Dendritic cell treated with granulocyte-macrophage colony-stimulating factor and Interleukin-4, amounts not matched to agents 40 ng/mL and 50 ng/mL, for 4 days (primary cell): ENCODE measurements around the gene AKT1S1.

Experiments
- H3K27ac Mint-ChIP-seq: one replicate; pipeline ENCODE4 v1.8.0; 2022; ENCODE audit warnings: mild to moderate bottlenecking, mixed read lengths
- H3K27me3 Mint-ChIP-seq: one replicate; pipeline ENCODE4 v1.8.0; 2022; ENCODE audit warnings: mild to moderate bottlenecking, mixed read lengths
- H3K36me3 Mint-ChIP-seq: one replicate; pipeline ENCODE4 v1.8.0; 2022; ENCODE audit warnings: low read depth, mixed read lengths
- H3K4me1 Mint-ChIP-seq: one replicate; pipeline ENCODE4 v1.8.0; 2022; ENCODE audit warnings: low read depth, mixed read lengths
- H3K4me3 Mint-ChIP-seq: one replicate; pipeline ENCODE4 v1.8.0; 2022; ENCODE audit warnings: mild to moderate bottlenecking, moderate library complexity, mixed read lengths
- H3K9me3 Mint-ChIP-seq: one replicate; pipeline ENCODE4 v1.8.0; 2022; ENCODE audit warnings: mixed read lengths
- intact Hi-C: fragments of 100-400 bp; cut with micrococcal nuclease; formaldehyde crosslinking; loops from one replicate; pipeline ENCODE4 v1.15.0; 2022

The AKT1S1 gene

DNA sequence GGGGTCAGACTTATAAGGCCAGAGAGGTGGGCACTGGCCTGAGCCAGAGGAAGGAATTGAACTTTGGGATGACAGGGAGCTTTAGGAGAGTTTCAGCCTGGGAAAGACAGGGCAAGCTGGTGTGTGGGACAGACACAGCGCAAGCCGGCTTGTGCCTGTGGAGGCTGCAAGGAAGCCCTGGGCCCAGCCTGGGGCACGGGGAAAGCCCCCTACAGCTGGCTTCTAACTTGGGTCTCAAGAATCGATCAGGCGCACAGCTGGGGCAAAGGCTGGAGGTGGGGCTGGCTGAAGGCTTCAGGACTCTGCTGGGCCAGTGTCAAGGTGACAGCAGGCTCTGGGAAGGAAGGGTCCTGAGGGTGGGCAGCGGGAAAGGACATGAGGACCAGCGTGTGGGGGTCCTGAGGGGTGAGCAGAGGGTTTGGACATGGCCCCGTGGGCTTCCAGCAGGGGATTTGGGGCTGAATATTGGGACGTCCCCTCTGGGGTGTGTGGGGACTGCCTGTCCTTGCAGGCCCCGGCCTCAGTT is 23.2 kb downstream of the AKT1S1 start:
- H3K36me3 Mint-ChIP-seq: peaks cover 64% of the 10 kb centered on the region

DNA sequence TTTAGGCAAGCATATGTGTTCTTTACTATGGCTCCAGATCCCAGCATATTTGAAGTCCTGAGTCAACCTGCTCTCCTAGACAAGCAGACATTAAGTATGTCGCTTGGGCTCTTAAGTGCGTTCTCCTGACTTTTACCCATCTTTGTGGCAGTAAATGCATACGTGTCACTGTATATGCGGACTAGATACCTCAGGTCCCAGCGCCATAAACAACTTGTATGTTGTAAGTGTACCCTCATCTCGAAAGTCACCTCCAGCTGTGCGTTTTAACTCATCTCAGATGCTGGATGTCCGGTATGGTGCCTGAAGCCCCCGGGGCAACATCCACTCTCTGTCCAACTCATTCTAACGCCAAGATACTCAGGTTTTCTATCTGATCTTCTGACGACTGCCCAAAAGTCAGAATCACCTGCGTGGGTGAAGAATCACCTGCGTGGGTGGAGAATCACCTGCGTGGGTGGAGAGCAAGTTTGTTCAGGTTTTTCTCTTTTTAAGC is 24.5 kb downstream of the AKT1S1 start:
- Mint-ChIP-seq H3K36me3 (peaks cover 54% of the 10 kb centered on the region), H3K27ac (no peak overlapping the region), H3K4me1 (peaks cover 53% of the 10 kb centered on the region), H3K9me3 (peaks cover 17% of the 10 kb centered on the region), H3K4me3 (peak overlapping the region; percentile 76), H3K27me3 (peaks cover 12% of the 10 kb centered on the region)
- intact Hi-C loops: no loop called here

More for the DNA sequence above, 23.2 kb downstream of the AKT1S1 start:
- intact Hi-C loops: no loop called here
- Mint-ChIP-seq H3K9me3 (peaks cover 14% of the 10 kb centered on the region), H3K4me3 (no peak overlapping the region), H3K27ac (no peak overlapping the region), H3K4me1 (peaks cover 43% of the 10 kb centered on the region), H3K27me3 (peaks cover 12% of the 10 kb centered on the region)

DNA sequence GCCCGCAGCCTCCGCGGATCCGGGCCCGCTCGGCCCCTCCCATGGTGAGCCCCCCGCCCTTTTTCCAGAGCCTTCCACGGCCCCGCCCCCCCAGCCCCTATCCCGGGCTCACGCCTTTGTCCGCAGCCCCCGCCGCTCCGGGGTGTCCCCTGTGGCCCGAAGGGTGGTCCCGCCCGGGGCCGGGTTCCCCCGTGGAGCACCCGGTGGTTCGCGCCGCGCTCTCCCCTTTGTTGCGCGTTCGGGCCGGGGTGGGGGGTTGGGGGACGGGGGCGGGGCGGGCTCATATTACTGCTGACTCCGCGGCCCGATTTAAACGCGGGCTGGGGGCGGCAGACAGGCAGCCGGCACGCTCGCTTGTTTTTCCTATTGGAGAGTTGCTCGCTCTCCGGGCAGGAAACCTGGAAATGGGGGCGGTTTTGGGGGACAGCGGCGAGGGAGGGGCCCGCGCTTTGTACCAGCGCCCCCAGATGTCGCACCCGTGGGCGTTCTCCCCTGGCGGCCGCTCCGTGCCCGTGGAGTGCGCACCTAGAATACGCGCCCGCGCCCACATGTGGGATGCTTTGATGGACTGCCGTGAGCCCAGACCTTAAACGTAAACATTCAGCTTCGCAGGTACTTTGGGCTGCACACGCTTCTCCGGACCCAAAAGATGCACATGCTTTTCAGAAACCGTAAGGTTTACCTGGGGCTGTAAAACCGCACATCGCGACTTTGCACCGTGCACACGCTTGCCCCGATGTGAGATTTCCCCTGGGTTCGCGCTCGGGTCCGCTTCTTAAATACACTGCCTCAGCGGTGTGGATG is 25.5 kb downstream of the AKT1S1 start:
- Mint-ChIP-seq H3K36me3 (peaks cover 44% of the 10 kb centered on the region), H3K4me3 (peak overlapping the region; percentile 76), H3K4me1 (peaks cover 53% of the 10 kb centered on the region), H3K27me3 (peaks cover 12% of the 10 kb centered on the region), H3K9me3 (peaks cover 17% of the 10 kb centered on the region), H3K27ac (peak overlapping the region; percentile 98)
- intact Hi-C loops: no loop called here

DNA sequence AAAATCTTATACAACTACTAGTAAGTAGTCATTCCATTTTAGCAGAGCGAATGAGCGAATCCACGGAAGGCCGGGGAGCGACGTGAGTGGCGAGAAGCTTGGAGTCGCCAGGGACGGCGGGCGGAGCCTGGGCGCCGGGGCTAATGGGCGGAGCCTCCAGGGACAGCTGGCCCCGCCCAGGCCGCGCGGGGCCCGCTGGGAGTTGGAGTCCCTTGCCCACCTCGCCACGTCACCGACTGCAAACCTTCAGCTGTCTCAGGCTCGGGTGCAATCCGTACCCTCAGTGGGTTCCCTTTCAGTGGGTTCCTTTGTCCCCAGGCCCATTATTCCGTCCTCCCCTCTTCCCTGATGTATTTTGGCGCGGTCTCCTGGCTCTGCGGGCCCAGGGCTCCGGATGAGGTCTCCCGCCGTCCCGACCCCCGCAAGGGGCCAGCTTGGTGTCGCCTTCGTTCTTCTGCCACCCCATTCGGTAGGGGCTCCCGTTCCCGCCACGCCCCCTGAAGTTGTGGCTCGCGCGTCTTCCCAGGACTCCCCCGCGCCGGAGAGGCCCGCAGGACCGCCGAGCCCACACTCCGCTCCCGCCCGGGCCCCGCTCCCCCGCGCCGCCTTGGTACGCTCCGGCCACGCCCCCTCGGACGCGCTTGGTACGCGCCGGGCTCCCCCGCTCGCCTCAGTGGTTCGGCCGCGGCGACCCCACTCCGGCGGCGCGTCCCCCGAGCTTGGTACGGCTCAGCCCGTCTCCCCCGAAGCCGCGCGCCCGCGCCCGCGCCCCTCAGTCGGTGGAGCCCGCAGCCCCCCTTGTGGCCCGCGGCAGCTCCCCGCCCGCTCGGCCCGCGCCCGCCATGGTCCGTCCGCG is 26.4 kb downstream of the AKT1S1 start, which contains the start of gene PTOV1:
Gene PTOV1, plus strand, starts transcription at position 673 of the 856 bp plus-strand sequence.
- H3K4me1 Mint-ChIP-seq: peaks cover 52% of the 10 kb centered on the region
- intact Hi-C loops: loop anchor here (1.0 kb wide), 1 partner anchor 37 kb away; the partner anchor contains the start of gene FUZ
- peaks cover 34% of the 10 kb centered on the region for H3K36me3 Mint-ChIP-seq
- peaks cover 17% of the 10 kb centered on the region for H3K9me3 Mint-ChIP-seq
- peak within 1 kb of the TSS; percentile 98 for H3K27ac Mint-ChIP-seq
- H3K4me3 Mint-ChIP-seq: peak within 1 kb of the TSS; percentile 89
- H3K27me3 Mint-ChIP-seq: peaks cover 12% of the 10 kb centered on the region

DNA sequence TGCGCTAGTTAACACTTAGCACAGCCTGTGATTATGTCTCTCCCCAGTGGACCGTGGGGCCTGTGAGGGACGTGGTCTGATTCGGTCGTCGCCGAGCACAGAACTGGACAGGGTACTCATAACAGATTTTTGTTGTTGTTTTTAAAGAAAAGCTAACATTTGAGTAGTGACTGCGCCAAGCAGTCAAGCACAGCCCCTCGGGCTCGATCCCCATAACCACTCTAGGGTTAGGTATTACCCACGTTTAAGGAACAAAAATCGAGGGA is 27.0 kb downstream of the AKT1S1 start:
- peak overlapping the region; percentile 98 for H3K27ac Mint-ChIP-seq
- peaks cover 17% of the 10 kb centered on the region for H3K9me3 Mint-ChIP-seq
- peaks cover 48% of the 10 kb centered on the region for H3K4me1 Mint-ChIP-seq
- H3K27me3 Mint-ChIP-seq: peaks cover 12% of the 10 kb centered on the region
- peak overlapping the region; percentile 89 for H3K4me3 Mint-ChIP-seq
- peaks cover 29% of the 10 kb centered on the region for H3K36me3 Mint-ChIP-seq
- intact Hi-C loops: loop anchor here (1.0 kb wide), 1 partner anchor 37 kb away; the partner anchor contains the start of gene FUZ

DNA sequence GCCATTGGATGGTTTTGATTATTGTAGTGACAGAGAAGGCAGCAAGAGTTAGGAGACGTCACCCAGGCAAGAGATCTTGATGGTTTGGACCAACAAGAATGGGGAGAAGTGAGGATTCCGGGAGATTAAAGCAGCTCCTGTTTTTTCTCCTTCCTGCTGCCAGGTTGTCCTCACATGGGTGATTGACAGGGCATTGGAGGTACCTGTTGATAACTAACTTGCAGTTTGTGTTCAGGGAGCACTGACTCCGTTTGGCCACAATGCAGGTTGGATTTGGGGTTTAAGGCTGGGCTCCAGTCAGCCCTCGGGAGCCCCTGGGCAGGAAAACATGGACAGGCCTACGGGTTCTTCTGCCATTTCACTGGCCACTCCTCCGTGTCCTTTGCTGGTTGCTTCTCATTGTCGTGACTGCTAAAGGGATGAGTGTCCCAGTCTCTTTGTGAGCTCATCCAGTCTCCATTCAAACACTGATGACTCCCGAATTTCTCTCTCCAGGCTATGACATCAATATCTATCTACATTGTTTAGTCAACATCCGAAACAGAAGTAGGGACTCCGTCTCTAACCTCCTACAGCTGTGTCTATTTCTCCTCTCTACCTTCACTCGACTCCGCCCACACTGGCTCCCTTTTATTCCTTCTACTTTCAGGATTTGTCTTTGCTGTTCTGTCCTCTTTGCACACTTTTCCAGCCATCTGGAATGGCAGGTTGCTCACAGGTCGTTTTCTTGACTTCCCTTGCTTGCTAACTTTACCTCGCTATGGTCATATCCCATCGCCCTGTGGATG is 27.5 kb downstream of the AKT1S1 start:
- Mint-ChIP-seq H3K4me3 (peak overlapping the region; percentile 89), H3K4me1 (peaks cover 52% of the 10 kb centered on the region), H3K27ac (peak overlapping the region; percentile 98), H3K9me3 (peaks cover 17% of the 10 kb centered on the region), H3K36me3 (peaks cover 24% of the 10 kb centered on the region), H3K27me3 (peaks cover 12% of the 10 kb centered on the region)
- intact Hi-C loops: loop anchor here (1.0 kb wide), 1 partner anchor 36 kb away; the partner anchor contains the start of gene FUZ

DNA sequence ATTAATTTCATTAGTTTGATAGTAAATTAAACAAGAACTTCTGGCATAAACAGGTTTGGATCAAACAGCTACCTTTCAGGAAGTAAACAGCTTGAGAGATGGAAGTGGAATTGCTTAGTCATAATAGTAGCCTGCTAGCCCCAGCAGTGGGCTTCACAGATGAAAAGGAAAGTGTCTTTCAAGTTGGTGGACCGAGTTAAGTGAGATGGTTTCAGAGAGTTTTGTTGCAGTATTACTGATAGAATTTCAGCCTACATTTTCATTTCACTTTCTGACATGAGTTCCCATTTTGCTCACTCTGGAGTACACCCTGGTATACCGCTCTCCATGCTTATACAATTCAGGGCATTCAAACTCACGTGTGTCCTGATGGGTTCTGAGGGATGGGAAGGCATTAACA is 28.2 kb downstream of the AKT1S1 start:
- Mint-ChIP-seq H3K9me3 (peaks cover 17% of the 10 kb centered on the region), H3K4me1 (peaks cover 56% of the 10 kb centered on the region), H3K27ac (peak overlapping the region; percentile 98), H3K4me3 (peak overlapping the region; percentile 4), H3K36me3 (peaks cover 24% of the 10 kb centered on the region), H3K27me3 (peaks cover 12% of the 10 kb centered on the region)
- intact Hi-C loops: no loop called here

DNA sequence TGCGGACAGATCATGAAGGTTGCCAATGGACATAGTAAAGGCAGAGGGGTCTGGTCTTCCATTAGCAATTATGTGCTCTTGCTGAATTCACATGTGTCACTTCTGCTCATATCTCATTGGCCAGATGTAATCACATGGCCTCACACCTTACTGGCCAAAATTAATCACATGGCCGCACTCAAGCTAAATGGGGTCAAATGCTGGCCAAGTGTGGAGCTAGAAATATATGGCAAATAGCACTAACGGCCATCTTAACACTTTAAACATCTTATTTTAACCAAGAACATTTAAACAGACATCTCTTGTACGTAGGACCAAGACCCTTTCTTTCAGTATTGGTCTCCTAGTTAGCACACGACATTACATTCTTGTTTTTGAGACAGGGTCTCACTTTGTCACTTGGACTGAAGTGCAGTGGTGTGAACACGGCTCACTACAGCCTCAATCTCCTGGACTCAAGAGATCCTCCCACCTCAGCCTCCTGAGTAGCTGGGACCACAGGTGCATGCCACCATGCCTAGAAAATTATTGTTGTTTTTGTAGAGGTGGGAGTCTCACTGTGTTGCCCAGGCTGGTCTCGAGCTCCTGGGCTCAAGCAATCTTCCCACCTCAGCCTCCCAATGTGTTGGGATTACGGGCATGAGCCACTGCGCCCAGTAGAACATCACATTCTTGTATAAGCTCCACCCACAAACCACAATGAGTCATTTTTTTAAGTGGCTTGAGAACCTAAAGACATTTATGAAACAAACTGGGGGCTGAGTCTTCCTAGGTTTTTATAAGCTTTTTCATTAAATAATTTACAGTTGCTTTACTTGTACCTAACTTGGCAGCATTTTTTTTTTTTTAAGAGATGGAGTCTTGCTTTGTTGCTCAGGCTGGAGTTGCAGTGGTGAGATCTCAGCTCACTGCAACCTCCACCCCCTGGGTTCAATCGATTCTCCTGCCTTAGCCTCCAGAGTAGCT is 29.1 kb downstream of the AKT1S1 start:
- H3K4me3 Mint-ChIP-seq: no peak overlapping the region
- peaks cover 12% of the 10 kb centered on the region for H3K27me3 Mint-ChIP-seq
- intact Hi-C loops: no loop called here
- H3K9me3 Mint-ChIP-seq: peaks cover 17% of the 10 kb centered on the region
- H3K27ac Mint-ChIP-seq: peak overlapping the region; percentile 98
- H3K4me1 Mint-ChIP-seq: peaks cover 58% of the 10 kb centered on the region
- H3K36me3 Mint-ChIP-seq: peaks cover 24% of the 10 kb centered on the region

DNA sequence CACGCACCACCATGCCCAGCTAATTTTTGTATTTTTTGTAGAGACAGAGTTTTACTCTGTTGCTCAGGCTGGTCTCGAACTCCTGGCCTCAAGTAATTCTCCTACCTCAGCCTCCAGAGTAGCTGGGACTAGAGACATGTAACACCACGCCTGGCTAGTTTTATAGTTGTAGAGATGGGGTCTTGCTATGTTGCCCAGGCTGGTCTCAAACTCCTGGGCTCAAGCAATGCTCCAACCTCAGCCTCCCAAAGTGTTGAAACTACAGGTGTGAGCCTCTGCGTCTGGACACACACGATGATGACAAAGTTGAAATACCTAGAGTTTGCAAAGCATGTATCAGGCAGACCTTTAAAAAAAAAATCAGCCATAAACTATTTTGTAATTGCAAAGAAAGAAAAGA is 30.7 kb downstream of the AKT1S1 start:
- Mint-ChIP-seq H3K27ac (no peak overlapping the region), H3K36me3 (peaks cover 16% of the 10 kb centered on the region), H3K4me1 (peaks cover 46% of the 10 kb centered on the region), H3K9me3 (peaks cover 17% of the 10 kb centered on the region), H3K27me3 (no peaks in the 10 kb centered on the region), H3K4me3 (no peak overlapping the region)
- intact Hi-C loops: no loop called here

DNA sequence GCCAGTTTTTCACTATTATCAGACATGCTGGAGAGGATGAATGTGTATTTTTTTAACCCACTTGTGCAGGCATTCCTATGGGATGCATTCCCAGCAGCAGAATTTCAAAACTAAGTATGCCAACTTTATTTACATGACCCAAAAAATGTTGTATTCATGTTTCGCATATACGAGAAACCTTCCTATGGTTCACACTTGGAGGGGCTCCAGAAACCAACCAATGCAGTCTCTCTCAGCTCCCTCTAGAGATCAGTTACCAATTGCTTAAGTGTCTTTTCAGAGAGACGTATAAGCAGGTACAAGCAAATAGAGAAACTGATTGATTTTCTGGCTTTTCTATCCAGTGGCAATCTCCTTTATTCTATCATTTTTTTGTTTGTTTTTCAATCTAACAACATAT is 31.7 kb downstream of the AKT1S1 start:
- intact Hi-C loops: no loop called here
- Mint-ChIP-seq H3K27me3 (no peaks in the 10 kb centered on the region), H3K4me3 (no peak overlapping the region), H3K27ac (peak overlapping the region; percentile 64), H3K36me3 (peaks cover 17% of the 10 kb centered on the region), H3K9me3 (peaks cover 17% of the 10 kb centered on the region), H3K4me1 (peaks cover 51% of the 10 kb centered on the region)

DNA sequence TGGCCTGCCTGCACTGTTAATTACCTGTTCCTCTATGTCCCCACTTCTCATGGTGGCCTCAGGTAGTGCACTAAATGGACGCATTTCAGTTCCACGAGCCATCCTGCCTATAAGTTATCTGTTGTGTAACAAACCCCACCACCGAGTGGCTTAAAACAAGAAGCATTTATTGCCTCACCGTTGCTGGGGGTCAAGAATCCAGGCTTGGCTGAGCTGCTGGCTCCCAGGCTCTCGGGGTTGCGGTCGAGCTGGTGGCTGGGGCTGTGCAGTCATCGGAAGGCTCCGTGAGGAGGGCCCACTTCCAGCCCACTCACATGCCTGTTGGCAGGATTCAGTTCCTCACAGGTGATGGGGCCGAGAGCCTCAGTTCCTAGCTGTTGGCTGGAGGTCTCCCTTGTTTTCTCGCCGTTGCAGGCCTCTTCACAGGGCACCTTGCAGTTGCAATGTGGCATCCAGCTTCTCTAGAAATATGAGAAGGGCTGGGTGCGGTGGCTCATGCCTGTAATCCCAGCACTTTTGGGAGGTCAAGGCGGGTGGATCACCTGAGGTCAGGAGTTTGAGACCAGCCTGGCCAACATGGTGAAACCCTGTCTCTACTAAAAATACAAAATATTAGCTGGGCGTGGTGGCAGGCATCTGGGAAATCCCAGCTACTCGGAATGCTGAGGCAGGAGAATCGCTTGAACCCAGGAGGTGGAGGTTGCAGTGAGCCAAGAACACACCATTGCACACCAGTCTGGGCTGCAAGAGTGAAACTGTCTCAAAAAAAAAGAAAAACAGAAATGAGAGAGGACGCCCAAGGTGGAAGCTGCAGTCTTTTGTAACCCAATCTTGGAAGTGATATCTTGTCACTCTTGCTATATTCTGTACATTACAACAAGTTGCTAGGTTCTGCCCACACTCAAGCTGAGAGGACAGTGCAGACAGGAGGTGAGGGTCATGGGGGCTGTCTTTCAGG is 32.7 kb downstream of the AKT1S1 start:
- no peaks in the 10 kb centered on the region for H3K27me3 Mint-ChIP-seq
- intact Hi-C loops: no loop called here
- H3K4me3 Mint-ChIP-seq: peak overlapping the region; percentile 41
- peaks cover 44% of the 10 kb centered on the region for H3K4me1 Mint-ChIP-seq
- H3K27ac Mint-ChIP-seq: peak overlapping the region; percentile 64
- H3K9me3 Mint-ChIP-seq: peaks cover 8% of the 10 kb centered on the region
- peaks cover 24% of the 10 kb centered on the region for H3K36me3 Mint-ChIP-seq

DNA sequence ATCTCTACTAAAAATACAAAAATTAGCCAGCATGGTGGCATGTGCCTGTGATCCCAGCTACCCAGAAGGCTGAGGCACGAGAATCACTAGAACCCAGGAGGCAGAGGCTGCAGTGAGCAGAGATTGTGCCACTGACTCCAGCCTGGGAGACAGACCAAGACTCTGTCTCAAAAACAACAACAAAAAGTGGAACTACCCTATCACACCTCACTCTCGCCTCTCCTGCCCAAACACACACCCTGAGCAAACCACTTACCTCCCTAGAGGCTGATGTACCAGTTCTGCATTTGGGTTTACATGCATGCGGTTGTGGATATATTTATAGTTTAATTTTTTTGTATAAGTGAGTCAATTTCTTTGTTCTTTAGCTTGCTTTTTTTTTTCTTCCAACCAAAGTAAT is 33.9 kb downstream of the AKT1S1 start:
- intact Hi-C loops: no loop called here
- H3K27me3 Mint-ChIP-seq: no peaks in the 10 kb centered on the region
- peaks cover 28% of the 10 kb centered on the region for H3K36me3 Mint-ChIP-seq
- H3K9me3 Mint-ChIP-seq: no peaks in the 10 kb centered on the region
- peaks cover 35% of the 10 kb centered on the region for H3K4me1 Mint-ChIP-seq
- no peak overlapping the region for H3K4me3 Mint-ChIP-seq
- no peak overlapping the region for H3K27ac Mint-ChIP-seq
